ENCODE measurements around the gene FNDC3B. TPM values are rescaled to one million over a fixed set of nuclear protein-coding genes. Genes with fewer than 3 reads are reported as not detected.

Gene FNDC3B
- total RNA-seq, 1 donor from 2014 or later = 9.3 TPM

GRCh38 chr3:172415323-172415722 lies 375.9 kb downstream of the FNDC3B start:
- DNase-seq = no peak
- Mint-ChIP-seq H3K27me3 (peaks cover 14% of the 10 kb centered on the region), H3K4me3 (no peak overlapping the region), H3K4me1 (no peaks in the 10 kb centered on the region), H3K36me3 (ENCODE audit: low read depth) (no peaks in the 10 kb centered on the region), H3K27ac (no peak overlapping the region), H3K9me3 (peaks cover 3% of the 10 kb centered on the region)
- intact Hi-C loops (cut with micrococcal nuclease) = no loop called here
- ChIA-PET POLR2A (no interaction called here), CTCF (no interaction called here)
- TF ChIP-seq CTCF (IDR thresholded peaks at IDR 0.05) = no peak
- ATAC-seq (ENCODE audit: low read depth) = no peak

- no peak overlapping the region for H3K4me3 Mint-ChIP-seq
- intact Hi-C loops (cut with micrococcal nuclease) = no loop called here
- TF ChIP-seq CTCF (IDR thresholded peaks at IDR 0.05) = no peak
- no peak for ATAC-seq (ENCODE audit: low read depth)
- ChIA-PET CTCF (no interaction called here), POLR2A (no interaction called here)
- peaks cover 8% of the 10 kb centered on the region for H3K27me3 Mint-ChIP-seq
- no peaks in the 10 kb centered on the region for H3K36me3 Mint-ChIP-seq (ENCODE audit: low read depth)
- H3K27ac Mint-ChIP-seq = no peak overlapping the region
- H3K4me1 Mint-ChIP-seq = no peaks in the 10 kb centered on the region
- no peak for DNase-seq
- H3K9me3 Mint-ChIP-seq = peaks cover 8% of the 10 kb centered on the region
Observed at GRCh38 chr3:172437713-172438112, 398.3 kb downstream of the FNDC3B start.

GRCh38 chr3:172438186-172438585 lies 398.8 kb downstream of the FNDC3B start:
- H3K4me1 Mint-ChIP-seq = no peaks in the 10 kb centered on the region
- H3K9me3 Mint-ChIP-seq = peaks cover 7% of the 10 kb centered on the region
- no peak overlapping the region for H3K27ac Mint-ChIP-seq
- peaks cover 12% of the 10 kb centered on the region for H3K27me3 Mint-ChIP-seq
- intact Hi-C loops (cut with micrococcal nuclease) = no loop called here
- DNase-seq = no peak
- no peak for TF ChIP-seq CTCF (IDR thresholded peaks at IDR 0.05)
- no peak for ATAC-seq (ENCODE audit: low read depth)
- CTCF ChIA-PET = no interaction called here
- POLR2A ChIA-PET = no interaction called here
- H3K36me3 Mint-ChIP-seq (ENCODE audit: low read depth) = no peaks in the 10 kb centered on the region
- no peak overlapping the region for H3K4me3 Mint-ChIP-seq

GRCh38 chr3:172441581-172441980 lies 402.2 kb downstream of the FNDC3B start:
- ChIA-PET POLR2A (no interaction called here), CTCF (no interaction called here)
- no peaks in the 10 kb centered on the region for H3K4me1 Mint-ChIP-seq
- DNase-seq (no peak), ATAC-seq (ENCODE audit: low read depth) (no peak)
- no peaks in the 10 kb centered on the region for H3K36me3 Mint-ChIP-seq (ENCODE audit: low read depth)
- TF ChIP-seq CTCF (IDR thresholded peaks at IDR 0.05) = no peak
- no peaks in the 10 kb centered on the region for H3K9me3 Mint-ChIP-seq
- no peak overlapping the region for H3K4me3 Mint-ChIP-seq
- intact Hi-C loops (cut with micrococcal nuclease) = no loop called here
- peaks cover 25% of the 10 kb centered on the region for H3K27me3 Mint-ChIP-seq
- no peak overlapping the region for H3K27ac Mint-ChIP-seq

- Mint-ChIP-seq H3K4me1 (peaks cover 6% of the 10 kb centered on the region), H3K27ac (no peak overlapping the region), H3K4me3 (no peak overlapping the region), H3K27me3 (peaks cover 32% of the 10 kb centered on the region), H3K36me3 (ENCODE audit: low read depth) (no peaks in the 10 kb centered on the region), H3K9me3 (peaks cover 2% of the 10 kb centered on the region)
- intact Hi-C loops (cut with micrococcal nuclease) = no loop called here
- TF ChIP-seq CTCF (IDR thresholded peaks at IDR 0.05) = no peak
- DNase-seq (no peak), ATAC-seq (ENCODE audit: low read depth) (no peak)
- ChIA-PET CTCF (no interaction called here), POLR2A (no interaction called here)
Observed at GRCh38 chr3:172442606-172443005, 403.2 kb downstream of the FNDC3B start.
